ENCODE measurements around the gene MYMK. TPM values are rescaled to one million over a fixed set of nuclear protein-coding genes. Genes with fewer than 3 reads are reported as not detected.
"Not testable (repeated sequence)": the region's sequence is repeated elsewhere in the genome, so short reads cannot be mapped to it uniquely, and the experiment has no call there.

The MYMK gene, protein sequence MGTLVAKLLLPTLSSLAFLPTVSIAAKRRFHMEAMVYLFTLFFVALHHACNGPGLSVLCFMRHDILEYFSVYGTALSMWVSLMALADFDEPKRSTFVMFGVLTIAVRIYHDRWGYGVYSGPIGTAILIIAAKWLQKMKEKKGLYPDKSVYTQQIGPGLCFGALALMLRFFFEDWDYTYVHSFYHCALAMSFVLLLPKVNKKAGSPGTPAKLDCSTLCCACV
- polyA plus RNA-seq (2013, experiment 1 of 2; ENCODE audit: insufficient read length) = 0.45 TPM
- 2.5 TPM for polyA plus RNA-seq (2013, experiment 2 of 2; ENCODE audit: insufficient read length)

DNA sequence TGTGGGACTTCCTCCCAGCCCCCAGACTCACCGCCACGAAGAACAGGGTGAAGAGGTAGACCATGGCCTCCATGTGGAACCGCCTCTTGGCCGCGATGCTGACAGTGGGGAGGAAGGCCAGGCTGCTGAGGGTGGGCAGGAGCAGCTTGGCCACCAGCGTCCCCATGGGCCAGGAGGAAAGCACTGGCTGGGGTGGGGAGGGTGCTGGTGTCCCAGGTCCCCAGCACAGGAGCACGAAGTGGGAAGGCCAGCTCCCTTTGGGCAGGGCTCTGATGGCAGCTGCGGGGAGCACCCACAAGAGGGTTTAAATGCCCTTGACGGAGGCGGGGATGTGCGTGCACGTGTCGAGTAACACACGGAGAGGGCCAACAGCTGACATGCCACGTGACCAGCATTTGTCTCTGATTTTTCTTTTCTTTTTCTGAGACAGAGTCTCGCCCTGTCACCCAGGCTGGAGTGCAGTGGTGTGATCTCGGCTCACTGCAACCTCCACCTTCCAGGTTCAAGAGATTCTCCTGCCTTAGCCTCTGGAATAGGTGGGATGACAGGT, at the start of gene MYMK:
Gene MYMK (minus strand): TSS at position 281 of the 550 bp plus-strand sequence. CDS start 115 bp downstream, at position 166.
- no peak for DNase-seq

DNA sequence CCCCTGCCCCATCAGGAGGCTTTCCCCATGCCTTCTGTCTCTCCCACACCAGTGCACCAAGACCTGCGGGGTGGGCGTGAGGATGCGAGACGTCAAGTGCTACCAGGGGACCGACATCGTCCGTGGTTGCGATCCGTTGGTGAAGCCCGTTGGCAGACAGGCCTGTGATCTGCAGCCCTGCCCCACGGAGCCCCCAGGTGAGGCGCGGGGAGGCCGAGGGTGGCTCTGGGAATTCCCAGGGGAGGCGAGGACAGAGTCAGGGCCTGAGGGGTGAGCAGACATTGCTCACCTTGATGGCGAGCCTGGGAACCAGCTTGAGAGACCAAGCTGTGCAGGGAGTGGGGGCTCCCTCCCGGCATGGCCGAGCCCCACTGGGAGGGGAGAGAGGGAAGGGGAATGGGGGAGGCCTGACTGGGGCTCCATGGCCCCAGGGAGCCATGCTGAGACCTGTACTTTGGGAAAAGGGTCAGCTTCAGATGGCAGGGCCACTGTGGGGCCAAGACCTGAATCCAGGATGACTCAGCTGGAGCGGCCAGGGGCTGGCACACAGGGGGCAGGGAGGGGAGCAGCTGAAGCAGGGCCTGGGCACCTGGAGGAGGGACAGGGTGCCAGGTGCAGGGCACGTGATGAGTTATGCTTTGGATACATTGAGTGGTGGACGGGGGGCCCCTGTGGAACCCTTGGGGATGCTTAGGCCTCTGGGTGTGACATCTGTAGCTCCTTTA, 49.2 kb upstream of the MYMK start:
- no peak for DNase-seq

DNA sequence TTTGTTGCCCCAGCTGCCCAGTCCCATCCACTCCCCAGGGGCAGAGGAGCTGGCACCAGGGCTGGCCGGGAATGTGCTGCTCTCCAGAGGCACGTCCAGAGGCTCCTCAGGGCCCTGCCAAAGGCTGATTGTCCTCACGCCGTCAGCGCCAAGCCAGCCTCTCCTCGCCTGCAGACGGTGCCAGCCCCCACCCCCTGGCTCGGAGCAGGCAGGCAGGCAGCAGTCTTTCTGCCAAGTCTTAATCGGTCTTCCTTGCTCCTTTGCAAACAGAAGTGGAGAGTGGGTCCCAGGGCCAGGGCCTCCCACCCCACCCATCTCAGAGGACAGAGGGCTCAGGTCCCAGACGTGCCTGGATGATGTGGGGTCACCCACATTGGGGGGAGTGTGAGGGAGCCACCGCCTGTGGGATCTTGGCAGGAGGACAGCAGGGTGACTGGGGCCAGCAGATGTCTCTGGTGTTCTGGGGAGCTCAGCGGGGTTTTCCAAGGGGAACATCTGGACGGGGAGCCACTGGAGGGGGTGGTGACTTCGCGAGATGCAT, 48.1 kb upstream of the MYMK start:
- no peak for DNase-seq

DNA sequence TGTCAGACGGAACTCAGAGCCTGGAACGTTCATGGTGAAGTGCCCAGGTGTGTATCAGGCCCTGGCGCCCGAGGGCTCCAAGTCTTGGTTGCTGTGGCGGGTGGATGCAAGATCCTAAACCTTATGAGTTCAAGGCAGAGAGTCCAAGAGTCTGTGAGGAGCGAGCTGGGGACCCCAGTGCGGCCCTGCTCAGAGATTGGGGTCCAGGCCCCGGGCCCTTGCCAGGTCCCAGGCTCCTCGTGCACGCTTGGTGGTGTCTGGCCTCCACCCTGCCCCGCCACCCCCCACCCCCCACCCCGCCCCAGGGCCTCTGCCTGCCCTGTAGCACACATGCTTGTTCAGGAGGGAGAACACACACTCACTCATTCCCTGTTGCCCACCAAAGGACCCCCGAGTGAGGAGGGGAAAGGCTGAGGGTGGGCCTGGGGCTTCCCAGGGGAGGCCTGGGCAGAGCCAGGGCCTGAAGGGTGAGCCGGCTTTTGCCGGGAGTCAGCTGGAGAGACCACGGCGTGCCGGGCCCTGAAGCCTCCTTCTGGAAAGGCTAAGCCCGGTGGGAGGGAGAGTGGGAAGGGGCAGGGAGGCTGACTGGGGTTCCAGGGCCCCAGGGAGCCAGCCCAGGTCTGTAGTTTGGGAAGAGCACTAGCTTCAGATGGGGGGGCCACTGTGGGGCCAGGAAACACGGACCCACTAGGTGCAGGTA, 47.3 kb upstream of the MYMK start:
- no peak for DNase-seq

DNA sequence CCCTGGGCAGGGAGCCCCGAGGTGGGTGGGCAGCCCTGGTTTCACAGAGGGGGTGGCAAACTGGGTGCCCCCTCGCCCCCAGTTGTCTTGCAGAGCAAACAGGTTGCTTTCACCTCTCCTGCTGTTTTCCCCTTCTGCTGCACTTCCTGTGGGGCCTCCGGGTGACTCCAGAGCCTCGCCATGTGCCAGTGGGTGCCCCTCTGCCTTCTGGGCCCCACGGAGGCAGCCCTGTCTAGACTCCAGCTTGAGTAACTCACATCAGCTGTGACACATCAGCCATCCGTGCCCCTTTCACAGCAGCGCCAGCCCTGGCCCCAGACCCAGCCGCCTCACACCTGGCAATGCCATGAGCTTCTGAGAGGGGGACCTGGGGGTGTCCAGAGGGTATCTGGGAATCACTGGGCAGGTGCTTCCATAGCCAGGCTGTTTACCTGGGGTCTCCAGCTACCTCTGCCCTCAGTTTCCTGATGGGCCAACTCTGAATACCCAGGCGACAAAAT, 46.7 kb upstream of the MYMK start:
- DNase-seq = no peak

DNA sequence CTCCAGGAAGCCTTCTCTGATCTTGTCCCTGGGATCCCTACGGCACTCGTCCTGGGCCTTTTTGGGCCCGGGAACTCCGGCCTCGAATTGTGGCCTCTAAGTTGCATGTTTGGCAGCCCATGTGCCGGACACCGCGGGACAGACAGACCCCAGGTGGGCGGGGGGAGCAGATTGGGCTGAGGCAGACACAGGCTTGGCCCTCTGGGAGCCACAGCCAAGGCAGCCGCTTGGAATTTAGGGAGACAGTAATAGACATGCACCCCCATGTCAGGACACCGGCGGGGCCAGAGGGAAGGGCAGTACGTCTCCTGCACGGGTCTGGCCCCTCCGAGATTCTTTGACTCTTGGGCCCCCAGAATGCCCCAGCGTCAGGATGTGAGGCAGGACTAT, 45.9 kb upstream of the MYMK start:
- no peak for DNase-seq

DNA sequence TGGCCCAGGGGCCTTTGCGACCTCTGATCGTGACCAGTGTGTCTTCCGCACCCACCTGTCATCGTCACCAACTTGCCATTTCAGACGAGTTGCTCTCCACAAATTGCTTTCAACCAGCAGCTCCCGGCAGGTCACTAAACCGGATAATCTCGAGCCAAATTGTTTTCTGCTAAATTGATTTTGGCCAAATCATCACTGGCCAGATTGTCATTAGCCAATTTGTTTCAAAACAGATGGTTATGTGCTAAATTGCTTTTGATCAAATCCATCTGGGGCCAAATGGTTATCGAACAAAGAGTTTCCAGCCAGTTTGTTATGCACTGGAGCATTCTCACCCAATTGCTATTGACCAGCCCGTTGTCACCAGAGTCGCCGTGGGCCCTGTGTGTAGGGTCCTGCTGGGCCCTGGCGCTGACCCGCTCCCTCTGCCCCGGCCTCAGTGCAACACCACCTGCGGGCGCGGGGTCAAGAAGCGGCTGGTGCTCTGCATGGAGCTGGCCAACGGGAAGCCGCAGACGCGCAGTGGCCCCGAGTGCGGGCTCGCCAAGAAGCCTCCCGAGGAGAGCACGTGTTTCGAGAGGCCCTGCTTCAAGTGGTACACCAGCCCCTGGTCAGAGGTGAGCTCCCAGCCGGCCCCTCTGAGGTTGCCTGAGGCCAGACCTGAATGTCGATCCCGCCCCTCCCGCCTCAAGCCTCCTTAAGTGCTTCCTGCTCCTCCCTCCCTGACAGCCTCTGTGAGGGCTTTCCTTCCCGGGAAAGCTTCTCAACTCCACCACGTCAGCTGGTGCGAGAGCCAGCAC, 45.3 kb upstream of the MYMK start:
- no peak for DNase-seq

DNA sequence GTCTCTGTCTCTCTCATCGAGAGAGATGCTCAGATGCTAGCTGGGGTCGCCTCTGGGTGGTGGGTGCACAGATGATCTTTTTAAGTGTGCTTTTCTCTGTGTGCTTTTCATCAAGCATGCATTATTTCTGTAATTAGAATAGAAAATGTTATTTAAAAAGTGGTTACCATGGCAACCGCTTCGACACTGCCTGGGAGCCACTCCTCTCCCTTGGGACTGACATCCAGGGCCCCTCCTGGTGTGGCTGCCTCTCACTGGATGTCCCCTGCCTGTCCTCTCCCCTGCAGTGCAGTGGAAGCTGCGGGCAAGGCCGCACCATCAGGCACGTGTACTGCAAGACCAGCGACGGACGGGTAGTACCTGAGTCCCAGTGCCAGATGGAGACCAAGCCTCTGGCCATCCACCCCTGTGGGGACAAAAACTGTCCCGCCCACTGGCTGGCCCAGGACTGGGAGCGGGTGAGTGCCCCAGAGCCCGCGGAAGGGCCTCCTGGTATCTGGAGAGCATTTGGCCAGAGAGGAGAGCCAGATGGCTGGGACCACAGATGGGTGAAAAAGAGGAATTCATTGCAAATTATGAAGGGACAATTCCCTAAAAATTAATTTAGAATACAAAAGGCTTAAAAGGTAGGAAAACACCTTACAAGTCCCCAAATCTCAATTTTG, 44.5 kb upstream of the MYMK start:
- no peak for DNase-seq

DNA sequence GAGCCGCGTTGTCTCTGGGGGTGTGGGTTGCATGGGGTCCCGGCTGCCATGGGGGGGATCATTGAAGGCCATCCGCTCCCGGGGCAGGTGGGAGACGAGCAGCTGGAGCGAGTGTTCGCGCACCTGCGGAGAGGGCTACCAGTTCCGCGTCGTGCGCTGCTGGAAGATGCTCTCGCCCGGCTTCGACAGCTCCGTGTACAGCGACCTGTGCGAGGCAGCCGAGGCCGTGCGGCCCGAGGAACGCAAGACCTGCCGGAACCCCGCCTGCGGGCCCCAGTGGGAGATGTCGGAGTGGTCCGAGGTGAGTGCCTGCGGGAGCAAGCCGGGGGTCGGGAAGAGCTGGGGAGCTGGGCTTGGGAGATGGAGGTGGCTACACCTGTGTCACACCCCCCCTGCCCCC, 43.4 kb upstream of the MYMK start:
- no peak for DNase-seq

DNA sequence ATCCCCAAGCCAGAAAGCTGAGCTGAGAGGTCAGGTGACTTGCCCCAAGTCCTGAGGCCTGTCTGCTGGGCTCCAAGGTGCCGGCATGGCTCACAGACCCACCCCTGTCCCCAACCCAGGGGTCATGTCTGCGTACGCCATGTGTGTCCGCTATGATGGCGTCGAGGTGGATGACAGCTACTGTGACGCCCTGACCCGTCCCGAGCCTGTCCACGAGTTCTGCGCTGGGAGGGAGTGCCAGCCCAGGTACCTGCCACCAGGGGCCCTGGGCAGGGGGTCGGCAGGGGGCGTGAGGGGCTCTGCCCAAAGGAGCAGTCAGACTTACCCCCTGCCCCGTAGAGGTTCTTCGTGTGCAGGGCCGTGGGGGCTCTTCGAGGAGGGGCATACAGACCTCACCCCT, 42.1 kb upstream of the MYMK start:
- DNase-seq = no peak

DNA sequence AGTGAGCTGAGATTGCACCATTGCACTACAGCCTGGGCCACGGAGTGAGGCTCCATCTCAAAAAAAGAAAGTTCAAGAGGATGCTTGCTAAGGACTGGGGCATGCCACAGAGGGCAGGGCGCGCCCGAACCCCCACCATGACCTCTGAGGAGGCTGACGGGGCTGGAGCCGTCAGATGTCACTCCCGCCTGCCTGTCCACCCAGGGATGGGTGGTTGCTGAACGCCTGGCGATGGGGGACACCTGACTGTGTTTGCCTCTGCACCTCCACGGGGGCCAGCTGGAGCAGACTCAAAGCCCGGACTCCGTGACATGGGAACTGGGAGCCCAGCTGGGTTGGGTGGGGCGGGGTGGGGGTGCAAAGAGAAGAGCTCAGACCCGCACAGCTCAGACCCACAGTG, 41.6 kb upstream of the MYMK start:
- no peak for DNase-seq

DNA sequence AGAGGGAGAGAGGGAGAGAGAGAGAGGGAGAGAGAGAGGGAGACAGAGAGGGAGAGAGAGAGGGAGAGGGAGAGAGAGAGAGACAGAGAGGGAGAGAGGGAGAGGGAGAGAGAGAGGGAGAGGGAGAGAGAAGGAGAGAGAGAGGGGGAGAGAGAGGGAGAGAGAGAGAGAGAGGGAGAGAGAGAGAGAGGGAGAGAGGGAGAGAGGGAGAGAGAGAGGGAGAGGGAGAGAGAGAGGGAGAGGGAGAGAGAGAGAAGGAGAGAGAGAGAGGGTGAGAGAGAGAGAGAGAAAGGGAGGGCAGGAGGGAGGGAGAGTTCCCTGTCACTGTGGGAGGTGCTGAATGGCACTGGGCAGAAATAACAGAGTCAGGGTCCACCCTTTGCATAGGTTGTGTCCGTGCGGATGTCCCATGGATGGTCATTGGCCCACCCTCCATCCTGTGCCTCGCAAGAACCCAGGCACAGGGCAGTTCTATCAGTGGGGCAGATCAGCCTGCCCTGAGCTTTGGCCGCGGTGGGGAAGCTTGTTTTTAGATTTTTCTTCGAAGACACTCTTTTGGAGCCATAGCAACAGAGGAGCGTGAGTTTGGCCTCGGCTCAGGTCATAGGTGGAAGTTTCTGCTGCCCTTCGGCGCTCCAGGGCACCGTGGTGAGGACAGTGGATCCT, 39.8 kb upstream of the MYMK start:
- no peak for DNase-seq

DNA sequence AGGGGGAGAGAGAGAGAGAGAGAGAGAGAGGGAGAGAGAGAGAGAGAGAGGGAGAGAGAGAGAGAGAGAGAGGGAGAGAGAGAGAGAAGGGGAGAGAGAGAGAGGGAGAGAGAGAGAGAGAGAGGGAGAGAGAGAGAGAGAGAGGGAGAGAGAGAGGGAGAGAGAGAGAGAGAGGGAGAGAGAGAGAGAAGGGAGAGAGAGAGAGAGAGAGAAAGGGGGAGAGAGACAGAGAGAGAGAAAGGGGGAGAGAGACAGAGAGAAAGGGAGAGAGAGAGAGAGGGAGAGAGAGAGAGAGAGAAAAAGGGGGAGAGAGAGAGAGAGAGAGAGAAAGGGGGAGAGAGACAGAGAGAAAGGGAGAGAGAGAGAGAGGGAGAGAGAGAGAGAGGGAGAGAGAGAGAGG, 39.1 kb upstream of the MYMK start:
- DNase-seq = not testable (repeated sequence)

DNA sequence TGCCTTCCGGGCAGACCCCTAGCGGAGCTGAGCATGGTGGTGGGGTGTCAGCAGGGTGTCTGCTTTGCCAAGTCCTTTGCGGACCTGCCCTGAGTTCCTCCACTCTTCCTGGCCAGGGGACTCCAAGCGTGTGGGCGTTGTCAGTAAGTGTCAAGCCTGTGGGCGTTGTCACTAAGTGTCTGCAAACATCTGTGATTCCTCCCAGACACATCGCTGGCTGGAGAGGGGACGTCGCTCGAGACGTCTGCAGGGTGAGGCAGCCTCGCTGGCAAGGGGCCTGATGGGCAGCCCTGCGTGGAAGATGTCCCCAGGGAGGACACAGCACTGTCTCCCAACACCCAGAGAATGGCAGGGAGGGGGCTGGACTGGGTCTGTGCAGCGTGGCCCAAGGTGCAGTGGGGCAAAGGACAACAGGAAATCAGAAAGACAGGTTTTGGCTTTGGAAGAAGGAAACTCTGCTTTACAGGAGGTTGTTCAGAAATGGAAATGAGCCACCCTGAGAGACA, 38.6 kb upstream of the MYMK start:
- peak; percentile 25 for DNase-seq

DNA sequence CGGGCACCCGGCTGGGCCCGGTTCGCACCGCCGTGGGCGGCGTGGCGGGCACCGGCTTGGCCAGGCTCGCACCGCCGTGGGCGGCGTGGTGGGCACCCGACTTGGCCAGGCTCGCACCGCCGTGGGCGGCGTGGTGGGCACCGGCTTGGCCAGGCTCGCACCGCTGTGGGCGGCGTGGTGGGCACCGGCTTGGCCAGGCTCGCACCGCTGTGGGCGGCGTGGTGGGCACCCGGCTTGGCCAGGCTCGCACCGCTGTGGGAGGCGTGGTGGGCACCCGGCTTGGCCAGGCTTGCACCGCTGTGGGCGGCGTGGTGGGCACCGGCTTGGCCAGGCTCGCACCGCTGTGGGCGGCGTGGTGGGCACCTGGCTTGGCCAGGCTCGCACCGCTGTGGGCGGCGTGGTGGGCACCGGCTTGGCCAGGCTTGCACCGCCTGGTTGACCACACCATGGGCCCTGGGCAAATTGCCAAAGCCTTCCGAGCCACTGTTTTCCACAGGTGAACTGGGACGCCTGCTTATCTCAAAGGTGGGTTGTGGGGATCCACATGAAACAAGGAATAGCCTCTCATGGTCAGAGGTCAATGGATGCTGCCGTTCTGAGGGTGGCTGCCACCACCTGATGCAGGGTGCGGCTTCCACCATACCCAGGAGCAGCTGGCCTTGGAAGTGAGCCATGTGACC, 38.0 kb upstream of the MYMK start:
- no peak for DNase-seq

DNA sequence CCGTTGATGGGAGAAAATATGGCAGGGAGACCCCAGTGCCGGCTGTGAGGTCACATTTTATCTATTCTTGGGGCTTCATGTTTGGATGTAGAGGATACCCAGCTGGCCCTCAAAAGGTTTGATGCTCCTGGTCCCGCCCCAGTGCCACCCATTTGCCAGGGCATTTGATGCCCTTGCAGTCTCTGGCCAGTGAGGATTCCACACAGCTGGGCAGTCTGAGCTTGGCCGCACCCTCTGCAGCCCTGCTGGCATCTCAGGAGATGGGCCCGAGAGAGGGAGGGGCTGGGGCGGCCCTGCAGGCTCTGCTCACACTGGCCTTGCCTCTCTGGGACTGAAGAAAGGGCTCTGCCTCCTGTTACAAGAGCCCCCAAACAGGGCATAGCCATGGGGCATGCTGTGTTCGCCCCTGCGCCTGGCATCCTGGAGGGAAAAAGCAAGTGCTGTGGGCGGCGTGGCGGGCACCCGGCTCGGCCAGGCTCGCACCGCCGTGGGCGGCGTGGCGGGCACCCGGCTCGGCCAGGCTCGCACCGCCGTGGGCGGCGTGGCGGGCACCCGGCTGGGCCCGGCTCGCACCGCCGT, 37.3 kb upstream of the MYMK start:
- DNase-seq = no peak

DNA sequence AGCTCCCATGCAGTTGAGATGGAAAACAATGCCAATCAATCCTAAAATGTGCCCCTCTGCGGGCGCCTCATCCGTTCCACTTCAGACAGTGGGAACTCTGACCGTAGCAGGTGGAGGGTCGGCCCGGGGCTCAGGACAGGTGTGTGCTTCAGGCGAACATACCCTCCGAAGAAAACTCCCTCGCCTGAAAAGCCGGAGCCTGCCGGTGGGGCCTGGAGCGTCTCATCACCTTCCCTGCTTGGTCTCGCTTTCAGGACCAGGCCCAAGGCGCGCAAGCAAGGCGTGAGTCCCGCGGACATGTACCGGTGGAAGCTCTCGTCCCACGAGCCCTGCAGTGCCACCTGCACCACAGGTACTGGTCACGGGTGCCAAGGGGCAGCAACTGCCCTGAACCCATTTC, 36.2 kb upstream of the MYMK start:
- no peak for DNase-seq

DNA sequence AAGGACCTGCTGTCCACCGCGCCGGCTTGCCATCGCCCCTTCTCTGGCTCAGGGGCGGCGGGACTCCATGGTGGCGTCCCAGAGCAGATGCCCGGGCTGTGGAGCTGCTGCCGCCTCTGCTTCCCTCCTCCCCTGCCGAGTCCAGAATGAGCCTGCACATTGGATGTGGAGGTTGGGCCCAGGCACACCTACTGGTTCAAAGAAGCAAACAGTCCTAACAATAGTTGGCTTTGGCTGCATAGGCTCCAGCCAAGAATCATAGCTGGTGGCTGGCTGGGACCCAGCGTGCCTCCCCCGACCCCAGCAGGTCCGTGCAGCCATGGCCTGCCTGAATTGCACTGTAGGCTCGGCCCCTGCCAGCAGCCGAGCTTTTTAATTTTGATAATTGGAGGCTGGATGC, 35.6 kb upstream of the MYMK start:
- no peak for DNase-seq

Measured in fibroblast of skin of scalp (primary cell).